Hematopoietic multipotent progenitor cell treated with erythropoietin and hydrocortisone succinate and interleukin-3 and kit ligand, for 8 days (in vitro differentiated cells): ENCODE data around the gene TLR2.
A peak's percentile ranks its signal among the peaks of the same experiment; 100 is the strongest.

Experiments
- DNase-seq: peaks from one replicate; pipeline ENCODE4 v3.0.0-alpha.2; 2015

Gene TLR2

GRCh38 chr4:153733751-153734448, 49.8 kb downstream of the TLR2 start:
- DNase-seq = no peak

- DNase-seq = no peak
Measured at GRCh38 chr4:153735906-153736461, 51.9 kb downstream of the TLR2 start.

- DNase-seq = no peak
Measured at GRCh38 chr4:153741541-153741940, 57.5 kb downstream of the TLR2 start.

DNA sequence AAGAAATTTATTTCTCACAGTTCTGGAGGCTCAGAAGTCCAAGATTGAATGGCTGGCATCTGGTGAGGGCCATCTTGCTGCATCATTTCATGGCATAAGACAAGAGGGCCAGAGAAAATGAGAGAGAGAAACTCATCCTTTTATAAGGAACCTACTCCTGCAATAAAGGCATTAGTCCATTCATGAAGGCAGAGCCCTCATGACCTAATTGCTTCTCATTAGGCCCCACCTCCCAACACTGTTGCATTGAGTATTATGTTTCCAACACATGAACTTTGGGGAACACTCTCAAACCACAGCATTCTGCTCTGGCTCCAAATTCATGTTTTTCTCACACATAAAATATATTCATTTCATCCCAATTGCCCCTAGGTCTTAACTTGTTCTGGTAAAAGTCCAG, 61.6 kb downstream of the TLR2 start:
- DNase-seq = no peak

DNA sequence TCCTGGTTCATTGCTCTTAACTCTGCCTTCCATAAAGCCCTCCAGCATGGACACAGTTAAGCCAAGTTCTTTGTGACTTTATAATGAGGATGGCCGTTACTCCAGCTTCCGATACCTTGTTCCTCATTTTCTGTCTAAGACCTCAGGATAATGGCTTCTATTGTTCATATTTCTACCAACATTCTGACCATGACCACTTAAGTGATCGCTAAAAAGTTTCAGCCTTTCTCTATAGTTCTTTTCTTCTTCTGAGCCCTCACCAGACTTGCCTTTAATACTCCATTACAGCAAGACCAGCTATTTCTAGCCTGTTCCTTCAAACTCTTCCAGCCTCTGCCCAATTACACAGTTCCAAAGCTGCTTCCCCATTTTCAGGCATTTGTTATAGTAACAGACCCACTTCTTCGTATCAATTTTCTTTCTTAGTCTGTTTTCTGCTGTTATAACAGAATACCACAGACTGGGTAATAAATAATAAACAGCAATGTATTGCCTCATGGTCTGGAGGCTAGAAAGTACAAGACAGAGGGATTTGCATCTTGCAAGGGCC, 63.4 kb downstream of the TLR2 start:
- DNase-seq = no peak

GRCh38 chr4:153748378-153748777, 64.3 kb downstream of the TLR2 start:
- DNase-seq = no peak

GRCh38 chr4:153750197-153750817, 66.2 kb downstream of the TLR2 start:
- peak; percentile 82 for DNase-seq

GRCh38 chr4:153755186-153755585, 71.1 kb downstream of the TLR2 start:
- no peak for DNase-seq
